Activated CD8-positive, alpha-beta memory T cell treated with anti-CD3 and anti-CD28 coated beads for 48 hours (primary cell): ENCODE measurements around the gene COPE.
"Not testable (repeated sequence)": the region's sequence is repeated elsewhere in the genome, so short reads cannot be mapped to it uniquely, and the experiment has no call there.

Source experiments
- DNase-seq, 3 experiments: peaks; one replicate each; pipeline ENCODE4 v3.0.0-alpha.2; 2020; ENCODE audit warnings: low read depth in 2 of 3, low spot score in 2 of 3

The COPE gene

GRCh38 chr19:18919086-18919899 lies at the start of gene COPE, which contains the start of gene DDX49:
Gene COPE (minus strand): TSS chr19:18919387. CDS start chr19:18919348, 39 bp downstream.
Gene DDX49 (plus strand): TSS chr19:18919715. CDS start chr19:18919742, 27 bp downstream.
- DNase-seq: peak; percentile 91 to 95 (median 94)

GRCh38 chr19:18967358-18968146 lies 48.4 kb upstream of the COPE start:
- DNase-seq: no peak

- no peak for DNase-seq
Observed at GRCh38 chr19:18966307-18966706, 47.1 kb upstream of the COPE start.

GRCh38 chr19:18964121-18964520 lies 44.9 kb upstream of the COPE start:
- DNase-seq: no peak

GRCh38 chr19:18961767-18962620 lies 42.8 kb upstream of the COPE start:
- DNase-seq: no peak

- no peak for DNase-seq
Observed at GRCh38 chr19:18960370-18960769, 41.2 kb upstream of the COPE start.

GRCh38 chr19:18955042-18955441 lies 35.9 kb upstream of the COPE start:
- no peak for DNase-seq

GRCh38 chr19:18954094-18954493 lies 34.9 kb upstream of the COPE start:
- no peak for DNase-seq

- not testable (repeated sequence) for DNase-seq
Observed at GRCh38 chr19:18952364-18953003, 33.3 kb upstream of the COPE start.

- DNase-seq: no peak
Observed at GRCh38 chr19:18951721-18952281, 32.6 kb upstream of the COPE start.

- DNase-seq: no peak
Observed at GRCh38 chr19:18949858-18950257, 30.7 kb upstream of the COPE start.

GRCh38 chr19:18948976-18949356 lies 29.8 kb upstream of the COPE start:
- no peak for DNase-seq

- no peak for DNase-seq
Observed at GRCh38 chr19:18948075-18948975, 29.1 kb upstream of the COPE start.

- DNase-seq: no peak
Observed at GRCh38 chr19:18946918-18947317, 27.7 kb upstream of the COPE start.

GRCh38 chr19:18946335-18946734 lies 27.1 kb upstream of the COPE start:
- no peak for DNase-seq

GRCh38 chr19:18945297-18945696 lies 26.1 kb upstream of the COPE start:
- DNase-seq: no peak

- DNase-seq: no peak
Observed at GRCh38 chr19:18943465-18943864, 24.3 kb upstream of the COPE start.

- DNase-seq: no peak
Observed at GRCh38 chr19:18942692-18943091, 23.5 kb upstream of the COPE start.

- no peak for DNase-seq
Observed at GRCh38 chr19:18941628-18942354, 22.6 kb upstream of the COPE start.
